NCI-H345 treated with DMSO at 0.1 percent for 48 hours (cell line): ENCODE results near the gene RIMBP2.
"Not testable (repeated sequence)": the region's sequence is repeated elsewhere in the genome, so short reads cannot be mapped to it uniquely, and the experiment has no call there.

Experiments
- DNase-seq: peaks from one replicate; lab custom pipeline; 2025; ENCODE audit not compliant: unreplicated experiment; lab: John Stamatoyannopoulos, UW

Gene RIMBP2

GRCh38 chr12:130707571-130707891 lies 8.6 kb downstream of the RIMBP2 start:
- no peak for DNase-seq

- no peak for DNase-seq
Measured at GRCh38 chr12:130706885-130707570, 9.1 kb downstream of the RIMBP2 start.

- DNase-seq: no peak
Measured at GRCh38 chr12:130706311-130706710, 9.8 kb downstream of the RIMBP2 start.

GRCh38 chr12:130705178-130705822 lies 10.8 kb downstream of the RIMBP2 start:
- DNase-seq: no peak

GRCh38 chr12:130704606-130705005 lies 11.5 kb downstream of the RIMBP2 start:
- DNase-seq: no peak

- no peak for DNase-seq
Measured at GRCh38 chr12:130703733-130704375, 12.2 kb downstream of the RIMBP2 start.

- DNase-seq: no peak
Measured at GRCh38 chr12:130702966-130703732, 12.9 kb downstream of the RIMBP2 start.

- no peak for DNase-seq
Measured at GRCh38 chr12:130701402-130701744, 14.7 kb downstream of the RIMBP2 start.

GRCh38 chr12:130700492-130701401 lies 15.4 kb downstream of the RIMBP2 start:
- no peak for DNase-seq

GRCh38 chr12:130698106-130698505 lies 18.0 kb downstream of the RIMBP2 start:
- DNase-seq: no peak

GRCh38 chr12:130696379-130697100 lies 19.6 kb downstream of the RIMBP2 start:
- DNase-seq: no peak

GRCh38 chr12:130695061-130695460 lies 21.0 kb downstream of the RIMBP2 start:
- DNase-seq: no peak

- no peak for DNase-seq
Measured at GRCh38 chr12:130689408-130690405, 26.4 kb downstream of the RIMBP2 start.

- DNase-seq: not testable (repeated sequence)
Measured at GRCh38 chr12:130688999-130689398, 27.1 kb downstream of the RIMBP2 start.

GRCh38 chr12:130687796-130688778 lies 28.0 kb downstream of the RIMBP2 start:
- no peak for DNase-seq

GRCh38 chr12:130687190-130687589 lies 28.9 kb downstream of the RIMBP2 start:
- DNase-seq: no peak

GRCh38 chr12:130686511-130686991 lies 29.5 kb downstream of the RIMBP2 start:
- no peak for DNase-seq

- DNase-seq: no peak
Measured at GRCh38 chr12:130685850-130686249, 30.2 kb downstream of the RIMBP2 start.
